Vagina (tissue), 2 donors: Measurements from ENCODE around the gene KCNK2.

Source experiments
- POLR2A ChIP-seq, 2 donors: fragments of 450-650 bp; IDR thresholded peaks; one replicate each; pipeline ENCODE4 v1.6.1; 2017; ENCODE audit warnings: antibody characterized with exemption in 2 of 2, mild to moderate bottlenecking in 2 of 2, moderate library complexity in 2 of 2
- TF ChIP-seq, protein P1 (sequence below), 3 experiments: fragments of 450-650 bp in 2 of 3; fragments of 200-600 bp in 1 of 3; sonication (generic) in 1 of 3; IDR thresholded peaks; one replicate each; pipeline ENCODE4 v1.5.1; 2017 to 2019; ENCODE audit warnings: antibody characterized with exemption in 3 of 3, mild to moderate bottlenecking in 2 of 3, moderate library complexity in 2 of 3

DNA sequence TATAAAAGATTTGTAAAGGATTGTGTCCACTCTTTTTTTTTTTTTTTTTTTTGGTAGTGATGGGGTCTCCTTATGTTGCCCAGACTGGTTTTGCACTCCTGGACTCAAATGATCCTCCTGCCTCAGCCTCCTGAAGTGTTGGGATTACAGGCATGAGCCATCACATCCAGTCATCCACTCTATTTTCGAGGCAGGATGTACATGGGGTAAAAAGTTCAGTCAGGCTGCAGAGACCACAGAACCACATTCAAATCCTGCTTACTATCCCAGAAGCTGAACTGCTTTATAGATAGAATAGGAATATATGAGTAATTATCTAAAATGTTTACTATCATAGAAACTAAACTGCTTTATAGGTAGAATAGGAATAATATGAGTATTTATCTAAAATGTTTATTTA, 26.0 kb upstream of the KCNK2 start:
- TF ChIP-seq, protein P1, sequence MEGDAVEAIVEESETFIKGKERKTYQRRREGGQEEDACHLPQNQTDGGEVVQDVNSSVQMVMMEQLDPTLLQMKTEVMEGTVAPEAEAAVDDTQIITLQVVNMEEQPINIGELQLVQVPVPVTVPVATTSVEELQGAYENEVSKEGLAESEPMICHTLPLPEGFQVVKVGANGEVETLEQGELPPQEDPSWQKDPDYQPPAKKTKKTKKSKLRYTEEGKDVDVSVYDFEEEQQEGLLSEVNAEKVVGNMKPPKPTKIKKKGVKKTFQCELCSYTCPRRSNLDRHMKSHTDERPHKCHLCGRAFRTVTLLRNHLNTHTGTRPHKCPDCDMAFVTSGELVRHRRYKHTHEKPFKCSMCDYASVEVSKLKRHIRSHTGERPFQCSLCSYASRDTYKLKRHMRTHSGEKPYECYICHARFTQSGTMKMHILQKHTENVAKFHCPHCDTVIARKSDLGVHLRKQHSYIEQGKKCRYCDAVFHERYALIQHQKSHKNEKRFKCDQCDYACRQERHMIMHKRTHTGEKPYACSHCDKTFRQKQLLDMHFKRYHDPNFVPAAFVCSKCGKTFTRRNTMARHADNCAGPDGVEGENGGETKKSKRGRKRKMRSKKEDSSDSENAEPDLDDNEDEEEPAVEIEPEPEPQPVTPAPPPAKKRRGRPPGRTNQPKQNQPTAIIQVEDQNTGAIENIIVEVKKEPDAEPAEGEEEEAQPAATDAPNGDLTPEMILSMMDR (IDR thresholded peaks at IDR 0.05): no peak
- TF ChIP-seq POLR2A (IDR thresholded peaks at IDR 0.05): no peak
